ENCODE data around the gene SLC6A15.

Gene SLC6A15

DNA sequence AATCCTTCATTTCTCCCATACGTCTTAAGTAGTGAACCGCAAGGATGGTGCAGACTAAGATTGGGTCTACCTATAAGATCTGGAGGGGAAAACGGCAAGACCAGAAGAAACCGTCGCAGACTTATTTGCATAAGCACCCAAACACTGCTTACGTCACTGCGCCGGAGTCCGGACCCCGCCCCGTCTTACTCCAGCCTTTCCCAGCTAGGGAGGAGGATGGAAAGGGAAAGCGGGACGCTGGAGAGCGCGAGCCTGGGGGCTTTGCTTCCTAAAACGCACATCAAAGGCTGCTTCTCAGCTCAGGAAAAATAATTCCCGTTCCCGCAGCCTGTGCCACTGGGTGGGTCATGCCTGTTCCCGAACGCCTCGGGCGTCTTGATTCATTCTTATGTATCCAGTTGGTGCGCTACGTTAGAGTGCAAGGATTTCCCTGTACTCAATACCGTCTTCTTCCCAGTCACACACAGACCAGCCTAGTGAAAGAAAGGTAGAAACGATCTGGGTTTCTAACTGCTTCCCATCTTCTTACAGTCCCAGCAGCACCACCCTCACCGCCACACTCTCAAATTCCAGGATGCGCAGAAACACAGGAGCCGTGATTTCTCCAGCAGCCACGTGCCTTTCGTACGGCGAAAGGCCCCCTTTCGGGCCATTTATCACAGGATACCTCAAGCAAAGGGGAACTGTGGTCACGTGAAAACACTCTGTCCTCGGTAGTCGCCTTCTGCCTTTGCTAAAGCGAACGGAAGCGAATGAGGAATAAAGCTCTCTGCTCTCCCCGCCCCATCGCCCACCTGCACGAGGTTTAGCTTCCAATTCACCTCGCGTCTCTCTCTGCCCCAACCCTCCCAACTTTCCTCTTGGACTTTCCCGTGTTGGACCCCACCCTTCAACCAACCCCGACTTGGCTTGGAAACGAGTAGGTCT, 1.1 kb downstream of the SLC6A15 start:
- H3K4me3 ChIP-seq (ENCODE audit: low read depth, low read length), result peak overlapping the region; percentile 68
- TF ChIP-seq, protein P1, sequence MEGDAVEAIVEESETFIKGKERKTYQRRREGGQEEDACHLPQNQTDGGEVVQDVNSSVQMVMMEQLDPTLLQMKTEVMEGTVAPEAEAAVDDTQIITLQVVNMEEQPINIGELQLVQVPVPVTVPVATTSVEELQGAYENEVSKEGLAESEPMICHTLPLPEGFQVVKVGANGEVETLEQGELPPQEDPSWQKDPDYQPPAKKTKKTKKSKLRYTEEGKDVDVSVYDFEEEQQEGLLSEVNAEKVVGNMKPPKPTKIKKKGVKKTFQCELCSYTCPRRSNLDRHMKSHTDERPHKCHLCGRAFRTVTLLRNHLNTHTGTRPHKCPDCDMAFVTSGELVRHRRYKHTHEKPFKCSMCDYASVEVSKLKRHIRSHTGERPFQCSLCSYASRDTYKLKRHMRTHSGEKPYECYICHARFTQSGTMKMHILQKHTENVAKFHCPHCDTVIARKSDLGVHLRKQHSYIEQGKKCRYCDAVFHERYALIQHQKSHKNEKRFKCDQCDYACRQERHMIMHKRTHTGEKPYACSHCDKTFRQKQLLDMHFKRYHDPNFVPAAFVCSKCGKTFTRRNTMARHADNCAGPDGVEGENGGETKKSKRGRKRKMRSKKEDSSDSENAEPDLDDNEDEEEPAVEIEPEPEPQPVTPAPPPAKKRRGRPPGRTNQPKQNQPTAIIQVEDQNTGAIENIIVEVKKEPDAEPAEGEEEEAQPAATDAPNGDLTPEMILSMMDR (IDR thresholded peaks at IDR 0.05; ENCODE audit: low read depth, low read length, missing control alignments), result no peak
- in situ Hi-C loops (cut with HindIII; ENCODE audit: low sequenced_read_pairs), result no loop called here
- peak; percentile 67 for DNase-seq (ENCODE audit: low read depth)

GRCh38 chr12:84910549-84911241, 1.9 kb downstream of the SLC6A15 start:
- peak overlapping the region; percentile 68 for H3K4me3 ChIP-seq (ENCODE audit: low read depth, low read length)
- in situ Hi-C loops (cut with HindIII; ENCODE audit: low sequenced_read_pairs), result no loop called here
- TF ChIP-seq, protein P1 (IDR thresholded peaks at IDR 0.05; ENCODE audit: low read depth, low read length, missing control alignments), result no peak
- no peak for DNase-seq (ENCODE audit: low read depth)

- TF ChIP-seq, protein P1 (IDR thresholded peaks at IDR 0.05; ENCODE audit: low read depth, low read length, missing control alignments), result no peak
- in situ Hi-C loops (cut with HindIII; ENCODE audit: low sequenced_read_pairs), result no loop called here
- no peak overlapping the region for H3K4me3 ChIP-seq (ENCODE audit: low read depth, low read length)
- no peak for DNase-seq (ENCODE audit: low read depth)
Observed at GRCh38 chr12:84904051-84904450, 8.5 kb downstream of the SLC6A15 start.

- TF ChIP-seq, protein P1 (IDR thresholded peaks at IDR 0.05; ENCODE audit: low read depth, low read length, missing control alignments), result no peak
Observed at GRCh38 chr12:84891106-84891838, 21.3 kb downstream of the SLC6A15 start.

DNA sequence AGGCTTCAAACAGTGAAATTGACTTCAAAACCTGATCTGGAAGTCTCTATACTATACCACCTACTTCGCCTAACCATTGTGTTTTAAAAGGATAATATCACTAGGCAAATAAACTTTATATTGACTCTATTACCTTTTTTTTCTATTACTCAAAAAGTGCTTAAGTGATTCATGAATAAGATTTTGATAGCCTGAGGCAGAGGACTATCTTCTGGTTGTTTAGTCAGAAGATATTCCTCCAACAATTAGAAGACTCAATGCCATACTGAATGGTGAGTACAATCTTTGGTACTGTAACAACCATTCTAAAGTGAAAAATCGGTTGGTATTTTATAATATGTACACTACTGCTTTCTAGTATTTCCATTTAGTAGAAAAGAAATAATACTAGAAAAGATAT, 22.8 kb downstream of the SLC6A15 start:
- DNase-seq (ENCODE audit: low read depth), result no peak
- no peak overlapping the region for H3K4me3 ChIP-seq (ENCODE audit: low read depth, low read length)
- in situ Hi-C loops (cut with HindIII; ENCODE audit: low sequenced_read_pairs), result no loop called here
- TF ChIP-seq, protein P1 (IDR thresholded peaks at IDR 0.05; ENCODE audit: low read depth, low read length, missing control alignments), result no peak

More at GRCh38 chr12:84891106-84891838, 21.3 kb downstream of the SLC6A15 start:
- no peak for DNase-seq (ENCODE audit: low read depth)
- in situ Hi-C loops (cut with HindIII; ENCODE audit: low sequenced_read_pairs), result no loop called here
- H3K4me3 ChIP-seq (ENCODE audit: low read depth, low read length), result no peak overlapping the region

DNA sequence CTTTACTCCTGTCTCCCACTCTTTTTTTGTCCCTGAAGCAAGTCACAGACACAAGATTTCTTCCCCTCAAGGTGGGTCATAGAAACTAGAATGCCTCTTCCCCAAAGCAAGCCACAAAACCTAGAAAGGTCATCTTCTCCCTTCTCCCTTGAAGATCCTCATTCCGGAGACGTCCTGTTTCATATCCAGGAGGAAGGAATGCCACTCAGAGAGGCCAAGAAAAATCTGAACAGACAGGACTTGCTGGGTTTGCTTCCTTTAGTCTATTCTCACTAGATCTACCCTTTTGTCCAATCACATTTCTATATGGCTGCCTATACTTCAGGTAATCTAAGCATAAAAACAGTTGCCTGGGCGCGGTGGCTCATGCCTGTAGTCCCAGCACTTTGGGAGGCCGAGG, 23.7 kb downstream of the SLC6A15 start:
- TF ChIP-seq, protein P1 (IDR thresholded peaks at IDR 0.05; ENCODE audit: low read depth, low read length, missing control alignments), result no peak

More for the DNA sequence above, 23.7 kb downstream of the SLC6A15 start:
- in situ Hi-C loops (cut with HindIII; ENCODE audit: low sequenced_read_pairs), result no loop called here
- no peak for DNase-seq (ENCODE audit: low read depth)
- H3K4me3 ChIP-seq (ENCODE audit: low read depth, low read length), result no peak overlapping the region
